Activated naive CD4-positive, alpha-beta T cell treated with anti-CD3 and anti-CD28 coated beads, Interleukin-2, amount 50 U/mL, for 16 hours (primary cell): ENCODE measurements around the gene ELF1.
"Not testable (repeated sequence)": the region's sequence is repeated elsewhere in the genome, so short reads cannot be mapped to it uniquely, and the experiment has no call there.

ENCODE experiments used
- DNase-seq: peaks from one replicate; pipeline ENCODE4 v3.0.0-alpha.2; 2020

The ELF1 gene

DNA sequence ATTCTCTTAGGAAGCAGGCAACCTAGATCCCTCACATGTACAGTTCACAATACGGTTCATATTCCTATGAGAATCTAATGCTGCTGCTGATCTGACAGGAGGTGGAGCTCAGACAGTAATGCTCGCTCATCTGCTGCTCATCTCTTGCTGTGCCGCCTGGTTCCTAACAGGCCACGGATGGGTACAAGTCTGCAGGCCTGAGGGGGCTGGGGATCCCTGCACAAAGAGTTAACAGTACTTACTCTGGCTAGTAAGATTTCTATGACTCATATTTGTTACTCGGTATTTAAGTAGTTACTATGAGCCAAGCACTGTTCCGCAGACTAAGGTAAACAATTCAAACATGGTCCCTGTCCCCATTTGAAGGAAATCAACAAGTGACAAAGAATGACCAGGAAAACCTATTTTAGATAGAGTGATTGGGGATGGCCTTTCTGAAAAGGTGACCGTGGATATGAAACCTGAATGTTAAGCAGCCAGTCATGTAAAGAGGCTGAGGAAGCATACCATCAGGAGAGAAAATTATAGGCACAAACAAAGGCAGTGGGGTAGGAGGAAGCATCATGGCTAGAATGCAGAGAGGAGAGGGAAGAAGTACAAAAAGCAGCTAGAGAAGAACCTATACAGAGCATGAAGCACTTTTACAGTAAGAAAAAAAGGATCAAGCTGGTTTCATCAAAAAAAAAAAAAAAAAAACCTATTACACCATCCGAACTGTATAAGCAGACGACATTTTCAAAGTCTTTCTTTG, 21.6 kb upstream of the ELF1 start:
- no peak for DNase-seq

GRCh38 chr13:41039746-41040145, 20.6 kb upstream of the ELF1 start:
- DNase-seq: no peak

- not testable (repeated sequence) for DNase-seq
Observed at GRCh38 chr13:41036557-41036956, 17.4 kb upstream of the ELF1 start.

GRCh38 chr13:41034881-41035280, 15.8 kb upstream of the ELF1 start:
- no peak for DNase-seq

GRCh38 chr13:41034382-41034781, 15.3 kb upstream of the ELF1 start:
- DNase-seq: no peak

DNA sequence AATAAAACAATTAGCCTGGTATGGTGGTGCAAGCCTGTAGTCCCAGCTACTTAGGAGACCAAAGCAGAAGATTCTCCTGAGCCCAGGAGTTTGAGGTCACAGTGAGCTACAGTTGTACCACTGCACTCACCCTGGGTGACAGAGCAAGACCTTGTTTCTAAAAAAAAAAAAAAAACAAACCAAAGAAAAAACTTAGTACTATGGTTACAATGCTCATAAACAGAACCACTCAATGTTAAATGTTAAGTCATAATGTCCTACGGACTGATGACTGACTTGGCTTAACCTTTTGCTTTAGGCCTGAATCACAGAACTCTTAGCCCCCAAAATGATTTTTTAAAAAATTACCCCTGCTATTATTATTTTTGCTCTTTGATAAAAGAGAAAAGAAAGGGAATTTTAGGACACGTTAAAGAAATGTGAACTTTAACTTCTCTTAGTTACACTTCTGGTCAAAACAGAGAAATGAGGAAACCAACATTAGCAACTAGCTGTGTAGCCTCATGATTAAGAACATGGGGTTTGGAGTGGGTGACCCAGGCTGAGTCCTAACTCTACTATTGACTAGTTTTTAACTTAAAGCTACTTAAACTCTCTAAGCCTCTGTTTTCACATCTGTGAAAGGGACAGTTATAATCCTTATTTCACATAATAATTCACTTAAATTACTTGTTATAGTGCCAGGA, 13.7 kb upstream of the ELF1 start:
- no peak for DNase-seq

DNA sequence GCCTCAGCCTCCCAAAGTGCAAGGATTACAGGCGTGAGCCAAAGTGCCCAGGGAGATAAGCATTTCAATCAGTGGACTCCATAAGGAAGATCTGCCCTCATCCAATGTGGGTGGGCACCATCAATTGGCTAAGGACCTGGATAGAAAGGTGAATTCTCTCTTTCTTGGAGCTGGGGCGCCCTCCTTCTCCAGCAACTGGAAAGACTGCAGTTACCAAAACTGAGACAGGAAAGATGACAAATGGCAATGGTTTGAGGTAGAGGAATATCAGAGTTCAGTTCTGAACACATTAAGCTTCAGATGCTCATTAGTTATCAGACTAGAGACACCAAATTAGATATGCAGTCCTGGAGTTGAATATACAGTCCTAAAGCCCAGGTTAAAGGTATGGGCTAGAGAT, 10.5 kb upstream of the ELF1 start:
- no peak for DNase-seq

- DNase-seq: no peak
Observed at GRCh38 chr13:41028051-41028450, 8.9 kb upstream of the ELF1 start.

GRCh38 chr13:41026788-41027187, 7.7 kb upstream of the ELF1 start:
- DNase-seq: no peak

DNA sequence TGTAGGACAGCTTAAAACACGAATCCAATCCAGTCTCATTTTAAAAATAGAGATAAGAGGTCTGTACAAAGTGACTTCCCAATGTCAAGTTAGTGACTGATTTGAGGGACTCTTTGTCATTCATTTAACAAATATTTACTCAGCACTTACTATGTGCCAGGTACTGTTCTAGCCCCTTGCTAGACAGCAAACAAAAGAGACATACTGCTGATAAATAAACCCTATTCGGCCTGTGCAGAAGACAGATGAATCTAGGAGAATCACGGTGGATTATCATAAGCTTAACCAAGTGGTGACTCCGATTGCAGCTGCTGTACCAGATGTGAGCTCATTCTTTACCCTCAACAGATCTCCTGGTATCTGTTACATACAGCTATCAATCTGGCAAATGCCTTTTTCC, 6.4 kb upstream of the ELF1 start:
- DNase-seq: no peak

DNA sequence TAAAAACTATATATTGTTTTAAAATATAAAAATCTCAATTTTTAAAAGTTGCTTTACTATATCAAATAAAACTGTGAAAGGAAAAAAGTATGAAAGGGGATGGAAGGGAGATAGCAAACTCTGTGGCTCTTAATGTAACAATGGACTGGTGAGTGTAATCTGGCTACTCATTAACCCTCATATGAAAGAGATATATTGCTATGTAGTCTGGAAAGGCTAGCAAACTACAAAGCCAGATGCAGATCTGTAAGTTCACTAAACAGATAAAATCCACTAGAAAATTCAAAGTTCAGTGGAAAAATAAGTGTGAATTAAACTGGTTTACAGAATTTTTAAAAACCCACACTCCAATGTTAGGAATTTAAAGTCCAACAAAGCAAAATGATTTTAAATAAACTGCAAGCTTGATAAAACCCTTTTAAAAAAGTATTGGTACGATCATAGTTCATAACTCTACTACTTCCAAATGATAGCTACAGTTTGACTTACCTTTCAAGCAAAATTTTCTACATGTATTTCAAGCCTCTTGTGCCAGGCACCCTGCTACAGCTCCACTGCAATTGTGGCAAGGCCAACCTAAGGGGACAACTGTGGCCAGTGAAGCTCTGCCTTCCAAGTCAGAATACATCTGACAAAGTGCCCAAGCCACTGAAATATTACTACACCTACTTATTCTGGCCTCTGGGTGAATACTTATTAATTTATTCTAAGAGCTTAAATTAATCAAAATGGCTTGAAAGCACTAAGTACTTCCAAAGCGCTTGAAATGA, 647 bp upstream of the ELF1 start:
- no peak for DNase-seq

GRCh38 chr13:41018602-41018948, 541 bp downstream of the ELF1 start:
- DNase-seq: no peak

GRCh38 chr13:41017817-41018601, 1.1 kb downstream of the ELF1 start:
- DNase-seq: no peak

GRCh38 chr13:41017159-41017558, 2.0 kb downstream of the ELF1 start:
- no peak for DNase-seq

DNA sequence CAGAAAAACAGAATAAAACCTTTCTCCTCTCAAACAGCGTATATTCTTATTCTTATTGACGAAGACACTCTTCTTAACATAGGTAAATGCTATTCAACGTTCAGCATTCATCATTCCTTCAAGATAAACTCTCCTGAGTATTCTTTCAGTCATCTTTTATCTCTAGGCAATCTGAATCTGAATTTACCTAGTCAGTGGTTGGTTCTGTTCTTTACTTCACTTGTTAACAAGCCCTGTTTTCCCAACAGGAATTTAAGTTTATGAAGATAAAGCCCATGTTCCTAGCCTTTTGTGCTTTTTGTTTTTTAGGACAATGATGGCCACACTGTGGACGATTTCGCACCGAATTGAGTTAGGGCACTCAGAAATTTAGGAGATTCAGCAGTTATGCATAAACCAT, 3.2 kb downstream of the ELF1 start:
- DNase-seq: no peak

DNA sequence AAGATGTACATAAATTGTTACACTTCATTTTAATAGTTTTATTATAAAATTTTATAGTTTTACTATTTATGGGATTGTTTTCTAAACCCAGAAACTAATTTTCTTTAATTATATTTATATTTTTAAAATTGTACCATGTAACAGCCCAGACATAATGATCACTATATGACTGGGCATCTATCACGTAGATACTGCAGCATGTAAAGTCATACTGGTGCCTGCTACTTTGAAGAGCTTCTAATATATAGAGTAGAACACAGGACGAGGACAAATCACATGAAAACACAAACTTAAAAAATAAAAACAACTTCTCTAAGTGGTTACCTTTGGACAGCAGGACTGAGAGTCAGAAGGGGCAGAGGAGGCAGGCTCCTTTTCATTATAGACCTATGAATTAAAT, 5.3 kb downstream of the ELF1 start:
- DNase-seq: no peak

- no peak for DNase-seq
Observed at GRCh38 chr13:41012536-41012935, 6.6 kb downstream of the ELF1 start.

DNA sequence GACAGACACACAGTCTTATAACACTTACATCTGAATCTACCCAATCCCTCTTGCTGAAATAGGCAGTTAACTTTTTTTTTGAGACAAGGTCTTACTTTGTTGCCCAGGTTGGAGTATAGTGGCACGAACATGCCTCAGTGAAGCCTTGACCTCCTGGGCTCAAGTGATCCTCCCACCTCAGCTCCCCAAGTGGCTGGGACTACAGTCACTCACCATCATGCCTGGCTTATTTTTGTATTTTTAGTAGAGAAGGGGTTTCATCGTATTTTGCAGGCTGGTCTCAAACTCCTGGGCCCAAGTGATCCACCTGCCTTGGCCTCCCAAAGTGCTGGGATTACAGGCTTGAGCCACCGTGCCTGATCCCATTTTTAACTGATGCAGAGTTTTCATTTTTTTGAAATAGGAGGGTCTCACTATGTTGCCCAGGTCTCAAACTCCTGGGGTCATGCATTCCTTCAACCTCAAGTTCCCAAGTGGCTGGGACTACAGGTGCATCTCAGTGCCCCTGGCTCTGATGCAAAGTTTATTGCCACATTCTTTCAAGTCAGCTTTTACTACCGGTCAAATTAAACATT, 7.6 kb downstream of the ELF1 start:
- no peak for DNase-seq

DNA sequence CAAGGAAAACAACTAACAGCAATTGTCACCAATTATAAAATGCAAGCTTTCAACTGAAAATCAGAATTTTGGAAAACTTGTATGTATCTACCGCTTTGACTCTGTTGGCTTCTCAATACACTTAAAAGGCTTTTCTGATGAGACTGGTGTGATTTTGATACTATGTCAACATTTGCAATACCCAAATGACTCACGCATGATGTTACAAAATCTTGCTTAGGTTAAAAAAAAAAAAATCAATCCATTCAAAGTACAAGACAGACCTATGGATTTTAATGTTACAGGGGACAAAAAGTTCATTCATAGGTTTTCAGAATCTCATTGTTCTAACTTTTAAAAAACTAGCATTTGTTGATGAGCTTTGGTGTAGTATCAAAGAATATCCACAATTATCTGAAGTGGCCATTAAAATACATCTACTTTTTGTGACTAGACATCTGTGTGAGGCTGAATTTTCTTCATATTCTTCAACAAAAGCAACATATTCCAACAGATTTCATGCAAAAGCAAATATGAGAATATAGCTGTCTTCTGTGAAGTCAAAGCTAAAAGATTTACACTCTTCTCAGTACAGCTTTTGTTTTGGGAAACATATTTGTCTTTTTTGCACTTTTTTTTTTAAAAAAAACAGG, 10.7 kb downstream of the ELF1 start:
- no peak for DNase-seq

GRCh38 chr13:41007744-41008128, 11.4 kb downstream of the ELF1 start:
- DNase-seq: no peak

DNA sequence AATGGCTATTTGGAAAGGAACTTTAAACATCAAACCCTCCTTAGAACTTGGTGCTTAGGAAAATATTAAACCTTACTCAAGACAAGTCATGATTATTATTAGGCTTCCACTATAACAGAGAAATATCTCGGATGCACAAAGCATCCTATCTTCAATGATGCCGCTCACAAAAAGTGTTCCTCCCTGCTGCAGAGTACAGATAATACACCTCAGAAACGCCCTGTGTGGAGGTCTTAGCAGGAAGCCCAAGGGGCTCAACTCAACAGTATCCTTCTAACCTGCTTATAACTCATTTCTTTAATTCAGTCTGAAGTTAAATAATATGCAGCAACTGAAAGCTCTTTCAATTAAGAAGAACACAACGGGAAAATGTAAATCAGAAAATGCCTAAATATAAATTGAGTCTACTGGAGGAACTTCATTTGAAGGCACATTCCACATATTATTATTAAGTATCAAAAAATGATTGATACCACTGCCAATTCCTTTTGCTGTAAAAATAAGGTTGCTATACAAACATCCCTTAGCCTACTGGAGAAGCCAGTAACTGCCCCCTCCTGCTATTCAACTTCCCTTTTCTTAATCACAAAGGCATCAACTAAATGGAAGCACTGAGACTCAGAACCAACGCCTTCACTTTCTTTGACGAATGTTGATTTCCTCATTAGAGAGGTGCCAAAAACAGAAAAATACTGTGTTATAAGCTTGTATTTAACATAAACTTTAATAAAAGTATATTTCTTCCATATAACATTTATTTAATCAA, 12.0 kb downstream of the ELF1 start:
- no peak for DNase-seq

- no peak for DNase-seq
Observed at GRCh38 chr13:41006306-41006705, 12.8 kb downstream of the ELF1 start.
